Vagina (tissue), 2 donors: Measurements from ENCODE around the gene EXD3.
"Not testable (repeated sequence)": the region's sequence is repeated elsewhere in the genome, so short reads cannot be mapped to it uniquely, and the experiment has no call there.

Experiments
- POLR2A ChIP-seq, 2 donors: fragments of 450-650 bp; IDR thresholded peaks; one replicate each; pipeline ENCODE4 v1.6.1; 2017; ENCODE audit warnings: antibody characterized with exemption in 2 of 2, mild to moderate bottlenecking in 2 of 2, moderate library complexity in 2 of 2
- POLR2AphosphoS5 ChIP-seq, 2 donors: sonication (generic); formaldehyde crosslinking; IDR thresholded peaks; one replicate each; pipeline ENCODE4 v1.9.0; 2017; ENCODE audit warnings: antibody characterized with exemption in 2 of 2, mild to moderate bottlenecking in 2 of 2, low read depth in 1 of 2; ENCODE audit not compliant: insufficient read depth in 1 of 2
- TF ChIP-seq, protein P1 (sequence below), 3 experiments: fragments of 450-650 bp in 2 of 3; fragments of 200-600 bp in 1 of 3; sonication (generic) in 1 of 3; IDR thresholded peaks; one replicate each; pipeline ENCODE4 v1.5.1; 2017 to 2019; ENCODE audit warnings: antibody characterized with exemption in 3 of 3, mild to moderate bottlenecking in 2 of 3, moderate library complexity in 2 of 3

DNA sequence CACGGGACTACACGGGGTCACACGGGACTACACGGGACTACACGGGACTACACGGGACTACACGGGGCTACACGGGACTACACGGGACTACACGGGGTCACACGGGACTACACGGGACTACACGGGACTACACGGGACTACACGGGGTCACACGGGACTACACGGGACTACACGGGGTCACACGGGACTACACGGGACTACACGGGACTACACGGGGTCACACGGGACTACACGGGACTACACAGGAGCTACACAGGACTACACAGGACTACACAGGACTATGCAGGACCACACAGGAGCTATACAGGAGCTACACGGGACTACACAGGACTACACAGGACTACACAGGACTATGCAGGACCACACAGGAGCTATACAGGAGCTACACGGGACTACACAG, 93.4 kb downstream of the EXD3 start:
- TF ChIP-seq, protein P1, sequence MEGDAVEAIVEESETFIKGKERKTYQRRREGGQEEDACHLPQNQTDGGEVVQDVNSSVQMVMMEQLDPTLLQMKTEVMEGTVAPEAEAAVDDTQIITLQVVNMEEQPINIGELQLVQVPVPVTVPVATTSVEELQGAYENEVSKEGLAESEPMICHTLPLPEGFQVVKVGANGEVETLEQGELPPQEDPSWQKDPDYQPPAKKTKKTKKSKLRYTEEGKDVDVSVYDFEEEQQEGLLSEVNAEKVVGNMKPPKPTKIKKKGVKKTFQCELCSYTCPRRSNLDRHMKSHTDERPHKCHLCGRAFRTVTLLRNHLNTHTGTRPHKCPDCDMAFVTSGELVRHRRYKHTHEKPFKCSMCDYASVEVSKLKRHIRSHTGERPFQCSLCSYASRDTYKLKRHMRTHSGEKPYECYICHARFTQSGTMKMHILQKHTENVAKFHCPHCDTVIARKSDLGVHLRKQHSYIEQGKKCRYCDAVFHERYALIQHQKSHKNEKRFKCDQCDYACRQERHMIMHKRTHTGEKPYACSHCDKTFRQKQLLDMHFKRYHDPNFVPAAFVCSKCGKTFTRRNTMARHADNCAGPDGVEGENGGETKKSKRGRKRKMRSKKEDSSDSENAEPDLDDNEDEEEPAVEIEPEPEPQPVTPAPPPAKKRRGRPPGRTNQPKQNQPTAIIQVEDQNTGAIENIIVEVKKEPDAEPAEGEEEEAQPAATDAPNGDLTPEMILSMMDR (IDR thresholded peaks at IDR 0.05), result not testable (repeated sequence)
- TF ChIP-seq POLR2AphosphoS5 (IDR thresholded peaks at IDR 0.05; ENCODE audit: insufficient read depth in 1 of 2, low read depth in 1 of 2); POLR2A (IDR thresholded peaks at IDR 0.05): not testable (repeated sequence)
